ENCODE results near the gene CRBN.

The CRBN gene

GRCh38 chr3:3109407-3110298 lies 69.8 kb downstream of the CRBN start:
- DNase-seq = peak in 1 of 2 experiments; percentile 0

GRCh38 chr3:3107858-3108257 lies 71.6 kb downstream of the CRBN start:
- DNase-seq = no peak

- DNase-seq = no peak
Observed at GRCh38 chr3:3107181-3107580, 72.3 kb downstream of the CRBN start.

GRCh38 chr3:3105815-3106214 lies 73.7 kb downstream of the CRBN start:
- DNase-seq = no peak

- no peak for DNase-seq
Observed at GRCh38 chr3:3105246-3105645, 74.2 kb downstream of the CRBN start.

- DNase-seq = no peak
Observed at GRCh38 chr3:3102751-3103150, 76.7 kb downstream of the CRBN start.

GRCh38 chr3:3101660-3102458 lies 77.6 kb downstream of the CRBN start:
- no peak for DNase-seq
